Measurements from ENCODE around the gene UQCRHL. TPM values are rescaled to one million over a fixed set of nuclear protein-coding genes. Genes with fewer than 3 reads are reported as not detected.
A peak's percentile ranks its signal among the peaks of the same experiment; 100 is the strongest.

Gene UQCRHL
- total RNA-seq, 1 experiment from 2014 or later = 5.4 TPM

- Histone ChIP-seq H3K9me3 (ENCODE audit: low read length) (no peaks in the 10 kb centered on the region), H3K9ac (ENCODE audit: low read length) (no peak overlapping the region), H3K79me2 (ENCODE audit: low read length) (no peaks in the 10 kb centered on the region), H3K4me1 (ENCODE audit: low read length) (no peaks in the 10 kb centered on the region), H3K36me3 (ENCODE audit: insufficient read depth, low read length) (no peaks in the 10 kb centered on the region), H4K20me1 (ENCODE audit: insufficient read depth, low read depth, low read length) (no peaks in the 10 kb centered on the region), H3K9me2 (replicated peaks; ENCODE audit: insufficient read depth, low read length) (no peaks in the 10 kb centered on the region), H2AFZ (ENCODE audit: low read length) (no peak overlapping the region), H3K4me2 (ENCODE audit: low read depth, low read length, poor library complexity, severe bottlenecking) (no peak overlapping the region), H3K27me3 (ENCODE audit: low read length) (no peaks in the 10 kb centered on the region), H3K4me3 (ENCODE audit: low read length) (no peak overlapping the region), H3K27ac (ENCODE audit: low read length) (no peak overlapping the region)
- no peak for DNase-seq
Observed at GRCh38 chr1:15799004-15799867, 8.2 kb downstream of the UQCRHL start.

GRCh38 chr1:15797614-15798390 lies 9.6 kb downstream of the UQCRHL start:
- Histone ChIP-seq H3K4me2 (ENCODE audit: low read depth, low read length, poor library complexity, severe bottlenecking) (no peak overlapping the region), H3K79me2 (ENCODE audit: low read length) (no peaks in the 10 kb centered on the region), H4K20me1 (ENCODE audit: insufficient read depth, low read depth, low read length) (no peaks in the 10 kb centered on the region), H3K9me2 (replicated peaks; ENCODE audit: insufficient read depth, low read length) (no peaks in the 10 kb centered on the region), H3K4me3 (ENCODE audit: low read length) (no peak overlapping the region), H3K27ac (ENCODE audit: low read length) (no peak overlapping the region), H3K27me3 (ENCODE audit: low read length) (no peaks in the 10 kb centered on the region), H3K36me3 (ENCODE audit: insufficient read depth, low read length) (no peaks in the 10 kb centered on the region), H3K9ac (ENCODE audit: low read length) (no peak overlapping the region), H2AFZ (ENCODE audit: low read length) (no peak overlapping the region), H3K9me3 (ENCODE audit: low read length) (no peaks in the 10 kb centered on the region), H3K4me1 (ENCODE audit: low read length) (no peaks in the 10 kb centered on the region)
- no peak for DNase-seq

- Histone ChIP-seq H3K4me2 (ENCODE audit: low read depth, low read length, poor library complexity, severe bottlenecking) (no peak overlapping the region), H3K36me3 (ENCODE audit: insufficient read depth, low read length) (no peaks in the 10 kb centered on the region), H4K20me1 (ENCODE audit: insufficient read depth, low read depth, low read length) (no peaks in the 10 kb centered on the region), H3K27me3 (ENCODE audit: low read length) (no peaks in the 10 kb centered on the region), H3K27ac (ENCODE audit: low read length) (no peak overlapping the region), H3K9me3 (ENCODE audit: low read length) (no peaks in the 10 kb centered on the region), H3K4me1 (ENCODE audit: low read length) (no peaks in the 10 kb centered on the region), H3K79me2 (ENCODE audit: low read length) (no peaks in the 10 kb centered on the region), H2AFZ (ENCODE audit: low read length) (no peak overlapping the region), H3K9me2 (replicated peaks; ENCODE audit: insufficient read depth, low read length) (no peaks in the 10 kb centered on the region), H3K9ac (ENCODE audit: low read length) (no peak overlapping the region), H3K4me3 (ENCODE audit: low read length) (no peak overlapping the region)
- DNase-seq = no peak
Observed at GRCh38 chr1:15796086-15796462, 11.4 kb downstream of the UQCRHL start.

GRCh38 chr1:15788624-15789301 lies 18.7 kb downstream of the UQCRHL start:
- DNase-seq = peak; percentile 46
- Histone ChIP-seq H3K9ac (ENCODE audit: low read length) (no peak overlapping the region), H3K36me3 (ENCODE audit: insufficient read depth, low read length) (no peaks in the 10 kb centered on the region), H3K4me1 (ENCODE audit: low read length) (peaks cover 5% of the 10 kb centered on the region; the same call in 1 of the 2 replicates), H4K20me1 (ENCODE audit: insufficient read depth, low read depth, low read length) (no peaks in the 10 kb centered on the region), H2AFZ (ENCODE audit: low read length) (no peak overlapping the region), H3K4me3 (ENCODE audit: low read length) (no peak overlapping the region), H3K9me2 (replicated peaks; ENCODE audit: insufficient read depth, low read length) (no peaks in the 10 kb centered on the region), H3K4me2 (ENCODE audit: low read depth, low read length, poor library complexity, severe bottlenecking) (no peak overlapping the region), H3K27ac (ENCODE audit: low read length) (no peak overlapping the region), H3K27me3 (ENCODE audit: low read length) (no peaks in the 10 kb centered on the region), H3K79me2 (ENCODE audit: low read length) (no peaks in the 10 kb centered on the region), H3K9me3 (ENCODE audit: low read length) (no peaks in the 10 kb centered on the region)

GRCh38 chr1:15786581-15786980 lies 20.9 kb downstream of the UQCRHL start:
- no peaks in the 10 kb centered on the region for H3K27me3 ChIP-seq (ENCODE audit: low read length)
- H3K27ac ChIP-seq (ENCODE audit: low read length) = no peak overlapping the region
- H2AFZ ChIP-seq (ENCODE audit: low read length) = no peak overlapping the region
- no peak overlapping the region for H3K4me3 ChIP-seq (ENCODE audit: low read length)
- H3K79me2 ChIP-seq (ENCODE audit: low read length) = no peaks in the 10 kb centered on the region
- peaks cover 5% of the 10 kb centered on the region; the same call in 1 of the 2 replicates for H3K4me1 ChIP-seq (ENCODE audit: low read length)
- H3K4me2 ChIP-seq (ENCODE audit: low read depth, low read length, poor library complexity, severe bottlenecking) = no peak overlapping the region
- H3K9ac ChIP-seq (ENCODE audit: low read length) = no peak overlapping the region
- DNase-seq = no peak
- H3K9me3 ChIP-seq (ENCODE audit: low read length) = no peaks in the 10 kb centered on the region
- H3K9me2 ChIP-seq (replicated peaks; ENCODE audit: insufficient read depth, low read length) = no peaks in the 10 kb centered on the region
- H4K20me1 ChIP-seq (ENCODE audit: insufficient read depth, low read depth, low read length) = no peaks in the 10 kb centered on the region
- H3K36me3 ChIP-seq (ENCODE audit: insufficient read depth, low read length) = no peaks in the 10 kb centered on the region

- Histone ChIP-seq H3K4me2 (ENCODE audit: low read depth, low read length, poor library complexity, severe bottlenecking) (no peak overlapping the region), H4K20me1 (ENCODE audit: insufficient read depth, low read depth, low read length) (no peaks in the 10 kb centered on the region), H3K79me2 (ENCODE audit: low read length) (no peaks in the 10 kb centered on the region), H3K4me1 (ENCODE audit: low read length) (peaks cover 5% of the 10 kb centered on the region; the same call in 1 of the 2 replicates), H3K36me3 (ENCODE audit: insufficient read depth, low read length) (no peaks in the 10 kb centered on the region), H3K27ac (ENCODE audit: low read length) (no peak overlapping the region), H3K9me3 (ENCODE audit: low read length) (no peaks in the 10 kb centered on the region), H3K4me3 (ENCODE audit: low read length) (no peak overlapping the region), H3K27me3 (ENCODE audit: low read length) (no peaks in the 10 kb centered on the region), H3K9ac (ENCODE audit: low read length) (no peak overlapping the region), H2AFZ (ENCODE audit: low read length) (no peak overlapping the region), H3K9me2 (replicated peaks; ENCODE audit: insufficient read depth, low read length) (no peaks in the 10 kb centered on the region)
- peak; percentile 21 for DNase-seq
Observed at GRCh38 chr1:15785683-15786082, 21.8 kb downstream of the UQCRHL start.

- Histone ChIP-seq H3K36me3 (ENCODE audit: insufficient read depth, low read length) (no peaks in the 10 kb centered on the region), H2AFZ (ENCODE audit: low read length) (no peak overlapping the region), H3K4me3 (ENCODE audit: low read length) (no peak overlapping the region), H3K9me3 (ENCODE audit: low read length) (no peaks in the 10 kb centered on the region), H3K4me2 (ENCODE audit: low read depth, low read length, poor library complexity, severe bottlenecking) (no peak overlapping the region), H3K27me3 (ENCODE audit: low read length) (no peaks in the 10 kb centered on the region), H4K20me1 (ENCODE audit: insufficient read depth, low read depth, low read length) (no peaks in the 10 kb centered on the region), H3K9ac (ENCODE audit: low read length) (no peak overlapping the region), H3K4me1 (ENCODE audit: low read length) (no peaks in the 10 kb centered on the region), H3K9me2 (replicated peaks; ENCODE audit: insufficient read depth, low read length) (no peaks in the 10 kb centered on the region), H3K79me2 (ENCODE audit: low read length) (no peaks in the 10 kb centered on the region), H3K27ac (ENCODE audit: low read length) (no peak overlapping the region)
- DNase-seq = peak; percentile 37
Observed at GRCh38 chr1:15777909-15778707, 29.3 kb downstream of the UQCRHL start.
